Tibial nerve (tissue), 4 donors: ENCODE results near the gene GINS1.
"Not testable (repeated sequence)": the region's sequence is repeated elsewhere in the genome, so short reads cannot be mapped to it uniquely, and the experiment has no call there.

Source experiments
- EP300 ChIP-seq, 2 donors: sonication (generic); formaldehyde crosslinking; IDR thresholded peaks; one replicate each; pipeline ENCODE4 v1.6.1; 2017; ENCODE audit warnings: antibody characterized with exemption in 2 of 2, mild to moderate bottlenecking in 1 of 2
- POLR2A ChIP-seq, 2 donors: fragments of 450-650 bp; IDR thresholded peaks; one replicate each; pipeline ENCODE4 v1.6.1; 2017; ENCODE audit warnings: antibody characterized with exemption in 2 of 2, mild to moderate bottlenecking in 2 of 2, moderate library complexity in 2 of 2
- TF ChIP-seq, protein P1 (sequence below), 5 experiments: fragments of 200-600 bp in 3 of 5; fragments of 450-650 bp in 2 of 5; sonication (generic) in 3 of 5; IDR thresholded peaks; one replicate each; pipeline ENCODE4 v1.5.1; 2016 to 2019; ENCODE audit warnings: antibody characterized with exemption in 5 of 5, mild to moderate bottlenecking in 3 of 5, moderate library complexity in 2 of 5

DNA sequence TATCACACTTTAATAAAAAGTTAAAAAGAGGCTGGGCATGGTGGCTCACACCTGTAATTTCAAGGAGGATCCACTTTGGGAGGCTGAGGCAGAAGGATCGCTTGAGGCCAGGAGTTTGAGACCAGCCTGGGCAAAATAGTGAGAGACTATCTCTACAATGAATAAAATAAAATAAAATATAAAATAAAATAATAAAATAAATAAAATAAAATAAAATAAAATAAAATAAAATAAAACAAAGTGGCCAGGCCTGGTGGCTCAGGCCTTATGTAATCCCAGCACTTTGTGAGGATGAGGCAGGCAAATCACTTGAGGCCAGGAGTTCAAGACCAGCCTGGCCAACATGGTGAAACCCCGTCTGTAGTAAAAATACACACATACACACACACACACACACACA lies 65.8 kb downstream of the GINS1 start:
- TF ChIP-seq, protein P1, sequence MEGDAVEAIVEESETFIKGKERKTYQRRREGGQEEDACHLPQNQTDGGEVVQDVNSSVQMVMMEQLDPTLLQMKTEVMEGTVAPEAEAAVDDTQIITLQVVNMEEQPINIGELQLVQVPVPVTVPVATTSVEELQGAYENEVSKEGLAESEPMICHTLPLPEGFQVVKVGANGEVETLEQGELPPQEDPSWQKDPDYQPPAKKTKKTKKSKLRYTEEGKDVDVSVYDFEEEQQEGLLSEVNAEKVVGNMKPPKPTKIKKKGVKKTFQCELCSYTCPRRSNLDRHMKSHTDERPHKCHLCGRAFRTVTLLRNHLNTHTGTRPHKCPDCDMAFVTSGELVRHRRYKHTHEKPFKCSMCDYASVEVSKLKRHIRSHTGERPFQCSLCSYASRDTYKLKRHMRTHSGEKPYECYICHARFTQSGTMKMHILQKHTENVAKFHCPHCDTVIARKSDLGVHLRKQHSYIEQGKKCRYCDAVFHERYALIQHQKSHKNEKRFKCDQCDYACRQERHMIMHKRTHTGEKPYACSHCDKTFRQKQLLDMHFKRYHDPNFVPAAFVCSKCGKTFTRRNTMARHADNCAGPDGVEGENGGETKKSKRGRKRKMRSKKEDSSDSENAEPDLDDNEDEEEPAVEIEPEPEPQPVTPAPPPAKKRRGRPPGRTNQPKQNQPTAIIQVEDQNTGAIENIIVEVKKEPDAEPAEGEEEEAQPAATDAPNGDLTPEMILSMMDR (IDR thresholded peaks at IDR 0.05), result not testable (repeated sequence)
- not testable (repeated sequence) for TF ChIP-seq EP300, POLR2A (IDR thresholded peaks at IDR 0.05)
